HepG2 (cell line): Measurements from ENCODE around the gene PDZD2. TPM values are rescaled to one million over a fixed set of nuclear protein-coding genes. Genes with fewer than 3 reads are reported as not detected.

Experiments
- ATAC-seq: fragments of 200-7000 bp; cut with Tn5 transposase; 3 replicates; pipeline ENCODE4 v1.9.1; 2020; ENCODE audit warnings: mild to moderate bottlenecking, moderate library complexity
- BruUV-seq: library from RNA; stranded (reverse); fragments of 400-500 nt; replicated peaks from 2 replicates; lab custom pipeline; 2021; lab: Mats Ljungman, UMichigan
- CTCF ChIA-PET: fragments of 300-600 bp; formaldehyde crosslinking; extraction: SDS; loops from one replicate; lab custom pipeline; 2021; ENCODE audit warnings: low total read pairs, inconsistent platforms, low intra/inter-chr PET ratio; lab: Yijun Ruan, JAX
- POLR2A ChIA-PET: fragments of 350-600 bp; sonication (Branson Sonifier 250); formaldehyde crosslinking; loops from one replicate; lab custom pipeline; 2020; ENCODE audit warnings: antibody characterized with exemption, inconsistent platforms; lab: Yijun Ruan, JAX
- DNase-seq: peaks from one replicate; pipeline ENCODE4 v3.0.0-alpha.2; 2015; ENCODE audit warnings: low spot score
- FAIRE-seq: peaks from 3 replicates; lab custom pipeline; 2011; peaks lifted over from hg19 to GRCh38; lab: Jason Lieb, UNC
- H2AFZ ChIP-seq: one replicate; pipeline ENCODE4 v1.6.1; 2011; ENCODE audit warnings: low read length, inconsistent platforms
- H3K27ac ChIP-seq: fragments of 300-600 bp; 3 replicates; pipeline ENCODE4 v1.8.0; 2011; ENCODE audit warnings: mixed run types, mild to moderate bottlenecking, mixed read lengths, low read length, inconsistent platforms; ENCODE audit not compliant: insufficient read depth; ENCODE audit errors: extremely low read length
- H3K27me3 ChIP-seq, 2 experiments: fragments of 200-600 bp in 1 of 2; 2 replicates in 1 of 2; 3 replicates in 1 of 2; pipeline versions ENCODE4 v1.6.0 to v1.8.0; 2011; ENCODE audit warnings: low read length in 2 of 2, mild to moderate bottlenecking in 2 of 2, moderate library complexity in 2 of 2, inconsistent platforms in 1 of 2; ENCODE audit not compliant: insufficient read depth in 2 of 2, control insufficient read depth in 1 of 2
- H3K36me3 ChIP-seq, 2 experiments: fragments of 200-600 bp in 1 of 2; replicated peaks in 1 of 2; 2 replicates in 1 of 2; 3 replicates in 1 of 2; pipeline versions ENCODE4 v1.5.1 to v1.8.0; 2011; ENCODE audit warnings: low read length in 2 of 2, inconsistent platforms in 1 of 2; ENCODE audit not compliant: insufficient read depth in 2 of 2, control insufficient read depth in 1 of 2
- H3K4me1 ChIP-seq: 2 replicates; pipeline ENCODE4 v1.5.1; 2012; ENCODE audit warnings: low read length, inconsistent platforms; ENCODE audit not compliant: insufficient read depth
- H3K4me2 ChIP-seq: 2 replicates; pipeline ENCODE4 v1.6.0; 2011; ENCODE audit warnings: low read depth, low read length, inconsistent platforms
- H3K4me3 ChIP-seq, 3 experiments: fragments of 200-600 bp in 1 of 3; sonication (generic), shearing (Covaris generic) in 1 of 3; replicated peaks in 1 of 3; 2 replicates each; pipeline ENCODE4 v1.5.1; 2011 to 2016; ENCODE audit warnings: low read length in 3 of 3, inconsistent platforms in 2 of 3, low read depth in 2 of 3, mild to moderate bottlenecking in 2 of 3, control low read depth in 1 of 3, mixed read lengths in 1 of 3; ENCODE audit not compliant: insufficient read depth in 1 of 3
- H3K79me2 ChIP-seq: one replicate; pipeline ENCODE4 v1.6.1; 2011; ENCODE audit warnings: low read length, inconsistent platforms; ENCODE audit not compliant: insufficient read depth
- H3K9ac ChIP-seq: 2 replicates; pipeline ENCODE4 v1.6.0; 2011; ENCODE audit warnings: mild to moderate bottlenecking, low read depth, low read length, inconsistent platforms; ENCODE audit not compliant: insufficient read depth
- H3K9me3 ChIP-seq: 2 replicates; pipeline ENCODE4 v1.5.1; 2012; ENCODE audit warnings: mild to moderate bottlenecking, low read length
- H4K20me1 ChIP-seq: 2 replicates; pipeline ENCODE4 v1.6.0; 2011; ENCODE audit warnings: inconsistent platforms, mild to moderate bottlenecking, low read length, moderate library complexity; ENCODE audit not compliant: insufficient read depth
- CHD4 ChIP-seq: fragments of 200-600 bp; sonication (generic); IDR thresholded peaks from 2 replicates; pipeline ENCODE4 v1.7.0; 2017; ENCODE audit warnings: mild to moderate bottlenecking, low read length, borderline replicate concordance
- GFI1 ChIP-seq: sonication (generic); formaldehyde crosslinking; IDR thresholded peaks from 2 replicates; pipeline ENCODE4 v1.5.0; 2020; ENCODE audit warnings: missing genetic modification reagents, mild to moderate bottlenecking, borderline replicate concordance
- HES4 ChIP-seq: sonication (generic); formaldehyde crosslinking; IDR thresholded peaks from 2 replicates; pipeline ENCODE4 v1.9.0; 2021; ENCODE audit warnings: mild to moderate bottlenecking, missing genetic modification reagents, borderline replicate concordance
- MLXIP ChIP-seq: sonication (generic); formaldehyde crosslinking; IDR thresholded peaks from 2 replicates; pipeline ENCODE4 v1.9.0; 2021; ENCODE audit warnings: missing genetic modification reagents, borderline replicate concordance
- MNT ChIP-seq: fragments of 450-650 bp; IDR thresholded peaks from 2 replicates; pipeline ENCODE4 v1.6.1; 2016
- PHF5A ChIP-seq: IDR thresholded peaks from one replicate; pipeline ENCODE4 v1.6.1; 2018; ENCODE audit warnings: low read depth, missing genetic modification reagents; ENCODE audit not compliant: unreplicated experiment
- SETDB1 ChIP-seq: sonication (generic); formaldehyde crosslinking; IDR thresholded peaks from 2 replicates; pipeline ENCODE4 v1.5.1; 2020; ENCODE audit warnings: missing genetic modification reagents, mild to moderate bottlenecking, borderline replicate concordance
- SPEN ChIP-seq: sonication (generic); formaldehyde crosslinking; IDR thresholded peaks from 2 replicates; pipeline ENCODE4 v1.5.1; 2020; ENCODE audit warnings: low read depth, mild to moderate bottlenecking, missing genetic modification reagents
- SRSF1 ChIP-seq: fragments of 200-400 bp; formaldehyde crosslinking; optimal IDR thresholded peaks from 2 replicates; pipeline ENCODE3; 2017; ENCODE audit warnings: mild to moderate bottlenecking, low read depth, low read length, moderate library complexity
- ZMYM3 ChIP-seq: sonication (generic); formaldehyde crosslinking; IDR thresholded peaks from 2 replicates; pipeline ENCODE4 v1.5.1; 2020; ENCODE audit warnings: mild to moderate bottlenecking, missing genetic modification reagents
- ZNF121 ChIP-seq: sonication (generic); formaldehyde crosslinking; IDR thresholded peaks from 2 replicates; pipeline ENCODE4 v1.5.0; 2020; ENCODE audit warnings: mild to moderate bottlenecking, missing genetic modification reagents
- ZNF280D ChIP-seq: sonication (generic); formaldehyde crosslinking; IDR thresholded peaks from 2 replicates; pipeline ENCODE4 v1.5.1; 2020; ENCODE audit warnings: mild to moderate bottlenecking, missing genetic modification reagents
- ZNF331 ChIP-seq: sonication (generic); formaldehyde crosslinking; IDR thresholded peaks from 2 replicates; pipeline ENCODE4 v1.4.0; 2020; ENCODE audit warnings: missing genetic modification reagents
- ZNF446 ChIP-seq: sonication (generic); formaldehyde crosslinking; IDR thresholded peaks from 2 replicates; pipeline ENCODE4 v1.5.0; 2020; ENCODE audit warnings: mild to moderate bottlenecking, missing genetic modification reagents
- ZNF850 ChIP-seq: sonication (generic); formaldehyde crosslinking; conservative IDR thresholded peaks from 2 replicates; pipeline ENCODE4 v1.9.0; 2021; ENCODE audit warnings: mild to moderate bottlenecking, missing genetic modification reagents
- ZZZ3 ChIP-seq: sonication (generic); formaldehyde crosslinking; IDR thresholded peaks from 2 replicates; pipeline ENCODE4 v1.4.0; 2020; ENCODE audit warnings: missing genetic modification reagents, mild to moderate bottlenecking, borderline replicate concordance
- WGBS: methylation state at CpG from one replicate; pipeline ENCODE4 v1.1.6; 2017; ENCODE audit warnings: low lambda C conversion rate; 5-methylcytosine and 5-hydroxymethylcytosine counted together
- in situ Hi-C: cut with HindIII; loops from 2 replicates; pipeline ENCODE4 v1.10.0; 2017; ENCODE audit warnings: low pct_unique_long_range_greater_than_20kb; ENCODE audit not compliant: extremely low pct_ligation_motif_present
- intact Hi-C: fragments of 100-400 bp; cut with micrococcal nuclease; formaldehyde crosslinking; loops from one replicate; pipeline ENCODE4 v1.10.0; 2022; ENCODE audit not compliant: unreplicated experiment
- polyA plus RNA-seq, 8 experiments: library from polyadenylated mRNA; depleted of rRNA in 3 of 8; stranded (reverse) in 7 of 8; unstranded in 1 of 8; fragments of >200 nt; fragmentation: Illumina TruSeq in 4 of 8; extraction: Trizol in 4 of 8; gene quantifications; 2 replicates each; pipeline versions ENCODE4 v1.2.1 to v1.2.3, GENCODE V29; 2011 to 2016; ENCODE audit warnings: low read depth in 4 of 8, missing spikeins in 1 of 8, mixed read lengths in 1 of 8; ENCODE audit not compliant: insufficient read depth in 1 of 8
- total RNA-seq, 5 experiments: library from RNA; depleted of rRNA; stranded (reverse); fragments of >200 nt; fragmentation: Illumina TruSeq; extraction: Trizol; gene quantifications; 2 replicates each; pipeline ENCODE4 v1.2.3, GENCODE V29; 2016; ENCODE audit warnings: low read depth in 1 of 5

The PDZD2 gene
- total and polyA plus RNA-seq, 2 of the 13 experiments (the other 11 are each of a cell fraction or from before 2014, with no cell fraction given) = 0.04 TPM; not detected in 1

GRCh38 chr5:32144378-32145207 lies 505.7 kb downstream of the PDZD2 start:
- ChIA-PET POLR2A (interaction anchor here (1.2 kb wide), 1 partner anchor 30 kb away, joined by 3 read pairs; the partner anchor contains the start of gene GOLPH3), CTCF (no interaction called here)
- peak overlapping the region; percentile 30 for H3K27ac ChIP-seq
- H2AFZ ChIP-seq = no peak overlapping the region
- FAIRE-seq (no peak), ATAC-seq (peak; percentile 56), DNase-seq (peak; percentile 55)
- in situ Hi-C loops = no loop called here
- no peaks in the 10 kb centered on the region for H3K27me3 ChIP-seq
- 89% methylated on average over 5 of the region's 5 CpGs for WGBS
- H4K20me1 ChIP-seq = peaks cover 62% of the 10 kb centered on the region
- peaks cover 58% of the 10 kb centered on the region for H3K4me1 ChIP-seq
- no peak overlapping the region; the same call in 1 of the 2 replicates for H3K9ac ChIP-seq
- no peak overlapping the region for H3K4me3 ChIP-seq
- no peaks in the 10 kb centered on the region for H3K9me3 ChIP-seq
- H3K79me2 ChIP-seq = peaks cover 73% of the 10 kb centered on the region
- BruUV-seq = no TSS peak
- H3K4me2 ChIP-seq = no peak overlapping the region
- H3K36me3 ChIP-seq = peaks cover 1 to 23% of the 10 kb centered on the region in 2 experiments; a peak in 2 of 5 replicates
- intact Hi-C loops = no loop called here
- TF ChIP-seq SRSF1 = no peak
- TF ChIP-seq ZNF121 (CRISPR knock-in tag) = peak; percentile 97
- no peak for TF ChIP-seq SPEN
- TF ChIP-seq PHF5A = no peak
- TF ChIP-seq ZNF280D (CRISPR knock-in tag) = 0 out of 2 replicates have a peak, but pooled peaks have one; percentile 35
- TF ChIP-seq MNT = no peak
- TF ChIP-seq GFI1 (CRISPR knock-in tag) = no peak
- 0 out of 2 replicates have a peak, but pooled peaks have one; percentile 40 for TF ChIP-seq CHD4
- no peak for TF ChIP-seq SETDB1 (CRISPR knock-in tag)
- no peak for TF ChIP-seq ZNF446
- peak; percentile 52; the same call in 1 of the 2 replicates for TF ChIP-seq ZMYM3 (CRISPR knock-in tag)
- no peak for TF ChIP-seq ZNF850 (CRISPR knock-in tag)
- TF ChIP-seq ZNF331 (CRISPR knock-in tag) = no peak
- no peak for TF ChIP-seq ZZZ3 (CRISPR knock-in tag)
- TF ChIP-seq MLXIP (CRISPR knock-in tag) = no peak
- no peak for TF ChIP-seq HES4 (CRISPR knock-in tag)
